Measurements from ENCODE around the gene CHD2. TPM values are rescaled to one million over a fixed set of nuclear protein-coding genes. Genes with fewer than 3 reads are reported as not detected.
"Not testable (repeated sequence)": the region's sequence is repeated elsewhere in the genome, so short reads cannot be mapped to it uniquely, and the experiment has no call there.

The CHD2 gene
- polyA plus RNA-seq, 1 experiment, result 62.6 TPM

DNA sequence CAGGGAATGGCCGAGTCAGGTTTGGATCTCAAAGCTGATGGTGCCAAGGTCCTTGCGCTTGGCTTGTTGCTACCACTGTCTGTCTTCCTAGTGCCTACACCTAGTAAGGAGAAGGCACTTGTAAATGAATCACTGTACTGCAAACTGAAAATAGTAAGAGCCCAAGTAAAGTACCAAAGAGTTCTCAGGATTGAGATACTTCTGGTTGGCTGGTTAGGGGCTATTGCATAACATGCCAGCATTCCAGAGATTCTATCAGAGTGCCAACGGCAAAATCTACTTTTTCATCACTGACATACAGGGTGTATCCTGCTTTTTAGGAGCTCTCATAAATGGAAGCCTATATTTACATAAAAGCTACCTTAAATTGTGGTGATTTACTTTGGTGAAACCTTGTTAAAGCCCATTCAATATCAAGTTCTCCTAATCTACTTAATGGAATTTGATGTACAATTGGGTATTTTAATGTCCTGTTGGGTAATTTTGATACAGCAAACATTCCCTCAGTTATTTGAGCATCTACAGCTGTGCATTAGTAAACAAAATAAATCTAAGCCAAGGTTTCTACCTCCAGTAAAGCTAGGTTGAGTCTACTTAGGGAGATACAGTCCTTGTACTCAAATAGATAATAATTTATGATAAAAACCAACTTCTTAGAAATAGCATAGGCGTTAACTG lies 30.7 kb upstream of the CHD2 start:
- POLR2A ChIA-PET, result interaction anchor here (0.5 to 2.6 kb wide), 4 partner anchors 13 to 37 kb away, joined by 3 to 25 read pairs (median 4); no protein-coding TSS in a partner anchor
- Histone ChIP-seq H3K27ac (ENCODE audit: low read depth, low read length) (peak overlapping the region; percentile 31), H3K27me3 (ENCODE audit: control insufficient read depth, insufficient read depth, low read length) (no peaks in the 10 kb centered on the region), H3K4me3 (ENCODE audit: low read depth, low read length) (no peak overlapping the region), H3K9me3 (ENCODE audit: control insufficient read depth, insufficient read depth, low read length) (peaks cover 3% of the 10 kb centered on the region; the same call in 1 of the 2 replicates)
- TF ChIP-seq, protein P1, sequence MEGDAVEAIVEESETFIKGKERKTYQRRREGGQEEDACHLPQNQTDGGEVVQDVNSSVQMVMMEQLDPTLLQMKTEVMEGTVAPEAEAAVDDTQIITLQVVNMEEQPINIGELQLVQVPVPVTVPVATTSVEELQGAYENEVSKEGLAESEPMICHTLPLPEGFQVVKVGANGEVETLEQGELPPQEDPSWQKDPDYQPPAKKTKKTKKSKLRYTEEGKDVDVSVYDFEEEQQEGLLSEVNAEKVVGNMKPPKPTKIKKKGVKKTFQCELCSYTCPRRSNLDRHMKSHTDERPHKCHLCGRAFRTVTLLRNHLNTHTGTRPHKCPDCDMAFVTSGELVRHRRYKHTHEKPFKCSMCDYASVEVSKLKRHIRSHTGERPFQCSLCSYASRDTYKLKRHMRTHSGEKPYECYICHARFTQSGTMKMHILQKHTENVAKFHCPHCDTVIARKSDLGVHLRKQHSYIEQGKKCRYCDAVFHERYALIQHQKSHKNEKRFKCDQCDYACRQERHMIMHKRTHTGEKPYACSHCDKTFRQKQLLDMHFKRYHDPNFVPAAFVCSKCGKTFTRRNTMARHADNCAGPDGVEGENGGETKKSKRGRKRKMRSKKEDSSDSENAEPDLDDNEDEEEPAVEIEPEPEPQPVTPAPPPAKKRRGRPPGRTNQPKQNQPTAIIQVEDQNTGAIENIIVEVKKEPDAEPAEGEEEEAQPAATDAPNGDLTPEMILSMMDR (IDR thresholded peaks at IDR 0.05; ENCODE audit: low read depth, low read length), result no peak
- DNase-seq (ENCODE audit: low read depth, low spot score), result no peak
- CTCF ChIA-PET, result interaction anchor here (1.6 kb wide), 1 partner anchor 12 kb away, joined by 6 read pairs; no protein-coding TSS in a partner anchor

DNA sequence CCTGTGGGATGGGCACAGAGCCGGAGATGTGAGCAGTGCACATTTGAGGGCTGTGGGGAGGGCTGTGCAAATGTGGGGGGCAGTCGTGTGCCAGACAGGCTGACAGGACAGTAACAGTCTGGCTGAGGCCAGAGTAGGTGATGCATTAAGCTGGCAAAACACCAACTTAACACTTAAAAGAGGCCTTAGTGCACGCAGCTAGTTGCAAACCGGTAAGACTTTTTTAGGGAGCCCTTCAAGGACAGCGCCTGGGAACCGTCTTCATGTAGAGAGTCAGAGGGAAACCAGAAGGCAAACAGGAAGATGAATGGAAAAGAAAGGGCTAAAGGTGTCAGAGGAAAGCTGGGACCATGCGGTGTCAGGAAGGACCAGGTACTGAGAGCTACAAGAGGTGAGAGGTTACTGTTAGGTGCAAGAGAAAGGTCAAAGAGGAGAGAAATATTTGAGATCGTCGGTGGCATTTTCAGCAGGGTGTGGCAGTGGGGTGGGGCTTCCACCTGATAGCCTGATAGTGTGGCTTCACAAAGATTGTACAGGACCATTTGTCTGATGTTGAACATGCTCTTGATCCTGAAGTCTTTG lies 30.0 kb upstream of the CHD2 start:
- ChIA-PET CTCF (interaction anchor here (1.6 kb wide), 1 partner anchor 11 kb away, joined by 6 read pairs; no protein-coding TSS in a partner anchor), POLR2A (interaction anchor here (0.5 to 2.6 kb wide), 3 partner anchors 13 to 37 kb away, joined by 3 to 25 read pairs (median 5); no protein-coding TSS in a partner anchor)
- H3K4me3 ChIP-seq (ENCODE audit: low read depth, low read length), result no peak overlapping the region
- H3K27me3 ChIP-seq (ENCODE audit: control insufficient read depth, insufficient read depth, low read length), result no peaks in the 10 kb centered on the region
- H3K9me3 ChIP-seq (ENCODE audit: control insufficient read depth, insufficient read depth, low read length), result no peaks in the 10 kb centered on the region
- no peak for DNase-seq (ENCODE audit: low read depth, low spot score)
- TF ChIP-seq, protein P1 (IDR thresholded peaks at IDR 0.05; ENCODE audit: low read depth, low read length), result no peak
- H3K27ac ChIP-seq (ENCODE audit: low read depth, low read length), result no peak overlapping the region

DNA sequence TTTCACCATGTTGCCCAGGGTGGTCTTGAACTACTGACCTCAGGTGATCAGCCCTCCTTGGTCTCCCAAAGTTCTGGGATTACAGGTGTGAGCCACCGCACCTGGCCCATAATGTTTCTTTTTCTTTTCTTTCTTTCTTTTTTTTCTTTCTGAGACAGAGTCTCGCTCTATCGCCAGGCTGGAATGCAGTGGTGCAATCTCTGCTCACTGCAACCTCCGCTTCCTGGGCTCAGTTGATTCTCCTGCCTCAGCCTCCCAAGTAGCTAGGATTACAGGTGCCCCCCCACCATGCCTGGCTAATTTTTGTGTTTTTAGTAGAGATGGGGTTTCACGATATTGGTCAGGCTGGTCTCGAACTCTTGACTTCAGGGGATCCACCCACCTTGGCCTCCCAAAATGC lies 27.2 kb upstream of the CHD2 start:
- H3K27ac ChIP-seq (ENCODE audit: low read depth, low read length); H3K4me3 ChIP-seq (ENCODE audit: low read depth, low read length); DNase-seq (ENCODE audit: low read depth, low spot score); H3K27me3 ChIP-seq (ENCODE audit: control insufficient read depth, insufficient read depth, low read length); H3K9me3 ChIP-seq (ENCODE audit: control insufficient read depth, insufficient read depth, low read length): not testable (repeated sequence)
- CTCF ChIA-PET, result interaction anchor here (0.7 kb wide), 1 partner anchor 9 kb away, joined by 3 read pairs; no protein-coding TSS in a partner anchor
- POLR2A ChIA-PET, result interaction anchor here (0.7 kb wide), 1 partner anchor 9 kb away, joined by 3 read pairs; no protein-coding TSS in a partner anchor

DNA sequence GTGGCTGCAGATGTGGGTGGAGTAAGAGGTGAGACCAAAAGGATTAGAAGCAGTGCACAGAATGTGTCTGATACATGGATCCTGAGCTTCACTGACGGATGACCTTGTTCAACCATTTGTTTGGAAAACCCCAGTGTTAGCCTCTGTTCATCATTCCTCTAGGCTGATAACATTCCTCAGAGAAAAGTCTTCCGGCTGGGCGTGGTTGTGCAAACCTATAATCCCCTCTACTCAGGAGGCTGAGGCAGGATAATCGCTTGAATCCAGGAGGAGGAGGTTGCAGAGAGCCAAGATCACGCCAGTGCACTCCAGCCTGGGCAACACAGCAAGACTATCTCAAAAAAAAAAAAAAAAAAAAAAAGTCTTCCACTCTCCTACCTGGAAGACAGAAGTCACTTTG lies 23.1 kb upstream of the CHD2 start:
- no peak overlapping the region for H3K27ac ChIP-seq (ENCODE audit: low read depth, low read length)
- H3K4me3 ChIP-seq (ENCODE audit: low read depth, low read length), result no peak overlapping the region
- ChIA-PET CTCF (no interaction called here), POLR2A (interaction anchor here (0.8 kb wide), 1 partner anchor 73 kb away, joined by 4 read pairs; no protein-coding TSS in a partner anchor)
- TF ChIP-seq, protein P1 (IDR thresholded peaks at IDR 0.05; ENCODE audit: low read depth, low read length), result no peak
- no peak for DNase-seq (ENCODE audit: low read depth, low spot score)
- no peaks in the 10 kb centered on the region for H3K9me3 ChIP-seq (ENCODE audit: control insufficient read depth, insufficient read depth, low read length)
- no peaks in the 10 kb centered on the region for H3K27me3 ChIP-seq (ENCODE audit: control insufficient read depth, insufficient read depth, low read length)

DNA sequence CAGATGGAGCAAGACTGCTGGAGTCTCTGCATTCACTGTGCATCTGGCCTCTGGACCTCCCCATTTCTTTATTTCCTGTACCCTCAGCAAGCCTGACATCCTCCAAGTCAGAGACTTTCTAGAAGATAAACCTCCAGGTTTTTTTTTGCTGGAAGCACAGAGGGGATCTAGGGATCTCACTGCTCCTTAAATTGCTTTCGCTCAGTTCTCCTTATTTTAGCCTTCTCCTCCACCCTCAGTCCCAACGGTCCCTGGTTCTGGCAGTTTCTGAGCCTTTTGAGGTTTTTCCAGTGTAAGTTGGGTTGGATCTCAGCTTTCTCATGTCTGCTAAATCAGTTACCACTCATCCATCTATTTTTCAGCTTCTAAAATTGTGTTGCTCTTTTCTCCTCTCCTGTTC lies 22.7 kb upstream of the CHD2 start:
- CTCF ChIA-PET, result no interaction called here
- Histone ChIP-seq H3K27ac (ENCODE audit: low read depth, low read length) (no peak overlapping the region), H3K9me3 (ENCODE audit: control insufficient read depth, insufficient read depth, low read length) (no peaks in the 10 kb centered on the region), H3K4me3 (ENCODE audit: low read depth, low read length) (no peak overlapping the region), H3K27me3 (ENCODE audit: control insufficient read depth, insufficient read depth, low read length) (no peaks in the 10 kb centered on the region)
- POLR2A ChIA-PET, result interaction anchor here (0.8 kb wide), 1 partner anchor 74 kb away, joined by 4 read pairs; no protein-coding TSS in a partner anchor
- TF ChIP-seq, protein P1 (IDR thresholded peaks at IDR 0.05; ENCODE audit: low read depth, low read length), result no peak
- DNase-seq (ENCODE audit: low read depth, low spot score), result no peak
